Stimulated activated CD8-positive, alpha-beta memory T cell treated with anti-CD3 and anti-CD28 coated beads, Interleukin-12 subunit alpha, Interleukin-12 subunit beta, amount 100 ng/mL, for 1 hour (primary cell): ENCODE results near the gene CDKL4.
"Not testable (repeated sequence)": the region's sequence is repeated elsewhere in the genome, so short reads cannot be mapped to it uniquely, and the experiment has no call there.

ENCODE experiments used
- DNase-seq: peaks from one replicate; pipeline ENCODE4 v3.0.0-alpha.2; 2020; ENCODE audit warnings: low read depth

CDKL4 gene

GRCh38 chr2:39243469-39244123 lies at the start of gene CDKL4:
TSS of gene CDKL4 (minus strand) at chr2:39243970.
- no peak for DNase-seq

GRCh38 chr2:39290433-39290832 lies 46.7 kb upstream of the CDKL4 start:
- DNase-seq, result no peak

- DNase-seq, result no peak
Observed at GRCh38 chr2:39289609-39290008, 45.8 kb upstream of the CDKL4 start.

- no peak for DNase-seq
Observed at GRCh38 chr2:39283561-39283960, 39.8 kb upstream of the CDKL4 start.

GRCh38 chr2:39281391-39281790 lies 37.6 kb upstream of the CDKL4 start:
- no peak for DNase-seq

- DNase-seq, result no peak
Observed at GRCh38 chr2:39275016-39275415, 31.2 kb upstream of the CDKL4 start.

GRCh38 chr2:39269941-39270340 lies 26.2 kb upstream of the CDKL4 start:
- DNase-seq, result no peak

- no peak for DNase-seq
Observed at GRCh38 chr2:39266916-39267434, 23.2 kb upstream of the CDKL4 start.

- DNase-seq, result no peak
Observed at GRCh38 chr2:39266139-39266805, 22.5 kb upstream of the CDKL4 start.

GRCh38 chr2:39265315-39265714 lies 21.5 kb upstream of the CDKL4 start:
- DNase-seq, result no peak

- DNase-seq, result no peak
Observed at GRCh38 chr2:39264733-39265132, 21.0 kb upstream of the CDKL4 start.

GRCh38 chr2:39260087-39260486 lies 16.3 kb upstream of the CDKL4 start:
- DNase-seq, result no peak

- no peak for DNase-seq
Observed at GRCh38 chr2:39256040-39256439, 12.3 kb upstream of the CDKL4 start.

- no peak for DNase-seq
Observed at GRCh38 chr2:39252888-39253518, 9.2 kb upstream of the CDKL4 start.

- DNase-seq, result no peak
Observed at GRCh38 chr2:39247512-39248043, 3.8 kb upstream of the CDKL4 start.

- DNase-seq, result no peak
Observed at GRCh38 chr2:39246382-39246980, 2.7 kb upstream of the CDKL4 start.

- not testable (repeated sequence) for DNase-seq
Observed at GRCh38 chr2:39244963-39245625, 1.3 kb upstream of the CDKL4 start.

GRCh38 chr2:39244241-39244862 lies 582 bp upstream of the CDKL4 start:
- not testable (repeated sequence) for DNase-seq

- DNase-seq, result no peak
Observed at GRCh38 chr2:39241588-39241987, 2.2 kb downstream of the CDKL4 start.

- DNase-seq, result no peak
Observed at GRCh38 chr2:39240758-39241157, 3.0 kb downstream of the CDKL4 start.

- DNase-seq, result no peak
Observed at GRCh38 chr2:39234754-39235153, 9.0 kb downstream of the CDKL4 start.
